K562 (cell line): ENCODE results near the gene RNF31. TPM values are rescaled to one million over a fixed set of nuclear protein-coding genes. Genes with fewer than 3 reads are reported as not detected.

Source experiments
- ATAC-seq: fragments of 200-7000 bp; cut with Tn5 transposase; 3 replicates; pipeline ENCODE4 v1.9.1; 2020; ENCODE audit warnings: moderate library complexity
- BruUV-seq: library from RNA; stranded (reverse); fragments of 400-500 nt; replicated peaks from 2 replicates; lab custom pipeline; 2021; lab: Mats Ljungman, UMichigan
- CTCF ChIA-PET: fragments of 300-600 bp; formaldehyde crosslinking; extraction: SDS; loops from one replicate; lab custom pipeline; 2021; ENCODE audit warnings: low intra/inter-chr PET ratio; lab: Yijun Ruan, JAX
- POLR2A ChIA-PET: fragments of 300-600, 350-650 bp; sonication (Branson Sonifier 250); formaldehyde crosslinking; extraction: SDS; loops from one replicate; lab custom pipeline; 2021; ENCODE audit warnings: antibody characterized with exemption, inconsistent platforms; lab: Yijun Ruan, JAX
- DNase-seq, 4 experiments: peaks; one replicate each; pipeline versions ENCODE4 v3.0.0 to v3.0.0-alpha.2; 2011 to 2018; ENCODE audit warnings: low spot score in 3 of 4, mixed read lengths in 3 of 4; ENCODE audit errors: extremely low read depth in 1 of 4
- FAIRE-seq: peaks from 2 replicates; lab custom pipeline; 2011; peaks lifted over from hg19 to GRCh38; lab: Jason Lieb, UNC
- H2AFZ ChIP-seq: 2 replicates; pipeline ENCODE4 v1.6.0; 2011; ENCODE audit warnings: low read depth, low read length, control low read depth, inconsistent platforms
- H3K27ac ChIP-seq: fragments of 200-600 bp; 3 replicates; pipeline ENCODE4 v1.8.0; 2011; ENCODE audit warnings: low read depth, mild to moderate bottlenecking, control low read depth, inconsistent platforms, low read length, moderate library complexity, mixed read lengths; ENCODE audit errors: extremely low read depth
- H3K27me3 ChIP-seq, 2 experiments: fragments of 300-600 bp in 1 of 2; 2 replicates in 1 of 2; 3 replicates in 1 of 2; pipeline versions ENCODE4 v1.6.0 to v1.8.0; 2011; ENCODE audit warnings: inconsistent platforms in 2 of 2, low read length in 2 of 2, mild to moderate bottlenecking in 1 of 2, mixed read lengths in 1 of 2, moderate library complexity in 1 of 2; ENCODE audit not compliant: control insufficient read depth in 2 of 2, insufficient read depth in 2 of 2
- H3K36me3 ChIP-seq: fragments of 300-600 bp; 3 replicates; pipeline ENCODE4 v1.8.0; 2011; ENCODE audit warnings: mild to moderate bottlenecking, low read length, inconsistent platforms; ENCODE audit not compliant: control insufficient read depth, insufficient read depth
- H3K4me1 ChIP-seq, 2 experiments: fragments of 200-600 bp in 1 of 2; replicated peaks in 1 of 2; 2 replicates in 1 of 2; 3 replicates in 1 of 2; pipeline versions ENCODE4 v1.5.1 to v1.8.0; 2011; ENCODE audit warnings: inconsistent platforms in 2 of 2, low read length in 2 of 2, mild to moderate bottlenecking in 1 of 2, mixed read lengths in 1 of 2, moderate library complexity in 1 of 2; ENCODE audit not compliant: control insufficient read depth in 2 of 2, insufficient read depth in 2 of 2
- H3K4me2 ChIP-seq: 2 replicates; pipeline ENCODE4 v1.6.1; 2011; ENCODE audit warnings: low read length, control low read depth, inconsistent platforms, mixed read lengths; ENCODE audit not compliant: insufficient read depth
- H3K4me3 ChIP-seq: fragments of 200-600 bp; sonication (generic), shearing (Covaris generic); 2 replicates; pipeline ENCODE4 v1.5.1; 2016; ENCODE audit warnings: control low read depth, inconsistent platforms
- H3K79me2 ChIP-seq: fragments of 200-600 bp; 3 replicates; pipeline ENCODE4 v1.8.0; 2011; ENCODE audit warnings: low read length, inconsistent platforms; ENCODE audit not compliant: control insufficient read depth, insufficient read depth
- H3K9ac ChIP-seq, 2 experiments: 2 replicates each; pipeline versions ENCODE4 v1.6.0 to v1.6.1; 2011; ENCODE audit warnings: low read depth in 2 of 2, low read length in 2 of 2, control low read depth in 1 of 2, inconsistent platforms in 1 of 2, mild to moderate bottlenecking in 1 of 2, mixed read lengths in 1 of 2; ENCODE audit not compliant: insufficient read depth in 1 of 2
- H3K9me1 ChIP-seq: one replicate; pipeline ENCODE4 v1.6.0; 2011; ENCODE audit warnings: inconsistent platforms, mild to moderate bottlenecking, low read length, moderate library complexity; ENCODE audit not compliant: control insufficient read depth, insufficient read depth
- H3K9me3 ChIP-seq: replicated peaks from 2 replicates; pipeline ENCODE4 v1.5.1; 2011; ENCODE audit warnings: low read depth, low read length, inconsistent platforms; ENCODE audit not compliant: control insufficient read depth, insufficient read depth
- H4K20me1 ChIP-seq: replicated peaks from 2 replicates; pipeline ENCODE4 v1.6.1; 2011; ENCODE audit warnings: low read length, inconsistent platforms, mixed read lengths; ENCODE audit not compliant: control insufficient read depth, insufficient read depth
- ARID2 ChIP-seq: fragments of 450-650 bp; IDR thresholded peaks from 2 replicates; pipeline ENCODE4 v1.6.1; 2017; ENCODE audit warnings: antibody characterized with exemption, mild to moderate bottlenecking
- ASH1L ChIP-seq: fragments of 450-650 bp; IDR thresholded peaks from 2 replicates; pipeline ENCODE4 v1.6.1; 2018; ENCODE audit warnings: borderline replicate concordance, mild to moderate bottlenecking, low read depth; ENCODE audit not compliant: partially characterized antibody
- CBX8 ChIP-seq: fragments of 200-600 bp; sonication (generic); IDR thresholded peaks from 2 replicates; pipeline ENCODE4 v1.6.1; 2012; ENCODE audit warnings: borderline replicate concordance, mixed run types, low read depth, mild to moderate bottlenecking, moderate library complexity, mixed read lengths, low read length, control low read depth, inconsistent platforms; ENCODE audit not compliant: poor library complexity, severe bottlenecking; ENCODE audit errors: extremely low read depth
- NCOA1 ChIP-seq: fragments of 450-650 bp; IDR thresholded peaks from 2 replicates; pipeline ENCODE4 v1.6.1; 2016; ENCODE audit warnings: low read depth
- ZNF263 ChIP-seq: sonication (generic); formaldehyde crosslinking; IDR thresholded peaks from 2 replicates; pipeline ENCODE4 v1.8.0; 2022; ENCODE audit warnings: mild to moderate bottlenecking, missing genetic modification reagents, borderline replicate concordance
- ZNF695 ChIP-seq: fragments of 450-650 bp; formaldehyde crosslinking; IDR thresholded peaks from 2 replicates; pipeline ENCODE4 v1.4.0; 2020; ENCODE audit warnings: mild to moderate bottlenecking, moderate library complexity
- ZNF717 ChIP-seq: fragments of 250-450 bp; sonication (Bioruptor Pico); IDR thresholded peaks from 2 replicates; pipeline ENCODE4 v1.5.0; 2021
- WGBS: fragments of 100-300 bp; shearing (Covaris generic); methylation state at CpG from one replicate; pipeline ENCODE4 v1.1.6; 2016; ENCODE audit warnings: low coverage, mixed read lengths; ENCODE audit not compliant: insufficient coverage; ENCODE audit errors: missing lambda C conversion rate; 5-methylcytosine and 5-hydroxymethylcytosine counted together
- in situ Hi-C: fragments of 300-500 bp; cut with MboI; formaldehyde crosslinking; loops from 4 replicates; pipeline ENCODE4 v1.15.0; 2018; ENCODE audit warnings: inconsistent platforms, mixed read lengths
- intact Hi-C: fragments of 100-400 bp; cut with micrococcal nuclease; formaldehyde crosslinking; loops from 2 replicates; pipeline ENCODE4 v1.14.2; 2022
- polyA plus RNA-seq, 8 experiments: library from polyadenylated mRNA; depleted of rRNA in 4 of 8; stranded (reverse) in 5 of 8; unstranded in 3 of 8; fragments of >200 nt; fragmentation: Nextera tagmentation in 2 of 8; fragmentation: Illumina TruSeq in 1 of 8; extraction: Ambion mirVana in 2 of 8; extraction: Trizol in 1 of 8; gene quantifications; 2 replicates each; pipeline versions ENCODE4 v1.2.1 to v1.2.3, GENCODE V29; 2011 to 2014; ENCODE audit warnings: inconsistent platforms in 1 of 8, missing spikeins in 1 of 8
- total RNA-seq, 7 experiments: library from RNA; depleted of rRNA in 6 of 7; stranded (reverse); fragments of >200 nt in 6 of 7; fragmentation: Illumina TruSeq in 2 of 7; extraction: Trizol in 2 of 7; gene quantifications; 2 replicates each; pipeline versions ENCODE4 v1.2.1 to v1.2.3, GENCODE V29; 2011 to 2021; ENCODE audit warnings: low replicate concordance in 1 of 7
- TF ChIP-seq, protein P1 (sequence below): IDR thresholded peaks from 2 replicates; pipeline ENCODE4 v1.6.1; 2016; ENCODE audit warnings: missing genetic modification characterization, missing compliant biosample characterization

The RNF31 gene
- total and polyA plus RNA-seq, 9 of the 15 experiments (the other 6 are each of a cell fraction or from before 2014, with no cell fraction given): 3.1 to 47.6 (median 19.1) TPM

DNA sequence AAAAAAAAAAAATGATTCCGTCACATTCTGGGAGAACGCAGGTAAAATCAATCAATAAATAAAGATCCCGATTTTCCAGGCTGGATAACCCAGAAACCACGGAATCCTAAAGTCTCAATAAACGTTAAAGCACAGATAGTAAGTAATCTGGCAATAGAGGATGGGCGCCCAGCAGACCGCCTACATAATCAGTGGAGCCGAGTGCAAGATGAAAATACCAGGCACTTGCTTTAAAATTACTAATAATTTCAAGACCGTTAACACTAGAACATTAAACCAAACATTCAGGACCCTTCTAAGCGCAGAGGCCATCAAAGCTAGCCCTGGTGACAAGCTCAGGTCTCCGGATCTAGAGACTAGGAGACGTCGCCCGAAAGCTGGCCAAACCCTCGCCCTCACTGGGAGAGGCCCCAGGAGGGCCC is 33.9 kb upstream of the RNF31 start:
- H3K27me3 ChIP-seq: no peaks in the 10 kb centered on the region
- intact Hi-C loops: no loop called here
- no peaks in the 10 kb centered on the region for H4K20me1 ChIP-seq
- TF ChIP-seq ASH1L (no peak), ZNF263 (CRISPR knock-in tag) (no peak), ZNF717 (CRISPR knock-in tag) (no peak), NCOA1 (no peak), ARID2 (no peak), CBX8 (no peak), ZNF695 (CRISPR knock-in tag) (no peak)
- TF ChIP-seq, protein P1, sequence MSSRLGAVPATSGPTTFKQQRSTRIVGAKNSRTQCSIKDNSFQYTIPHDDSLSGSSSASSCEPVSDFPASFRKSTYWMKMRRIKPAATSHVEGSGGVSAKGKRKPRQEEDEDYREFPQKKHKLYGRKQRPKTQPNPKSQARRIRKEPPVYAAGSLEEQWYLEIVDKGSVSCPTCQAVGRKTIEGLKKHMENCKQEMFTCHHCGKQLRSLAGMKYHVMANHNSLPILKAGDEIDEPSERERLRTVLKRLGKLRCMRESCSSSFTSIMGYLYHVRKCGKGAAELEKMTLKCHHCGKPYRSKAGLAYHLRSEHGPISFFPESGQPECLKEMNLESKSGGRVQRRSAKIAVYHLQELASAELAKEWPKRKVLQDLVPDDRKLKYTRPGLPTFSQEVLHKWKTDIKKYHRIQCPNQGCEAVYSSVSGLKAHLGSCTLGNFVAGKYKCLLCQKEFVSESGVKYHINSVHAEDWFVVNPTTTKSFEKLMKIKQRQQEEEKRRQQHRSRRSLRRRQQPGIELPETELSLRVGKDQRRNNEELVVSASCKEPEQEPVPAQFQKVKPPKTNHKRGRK: no peak
- TF ChIP-seq, all 486 proteins: peak for 0
- no peaks in the 10 kb centered on the region for H3K9me1 ChIP-seq
- TSS peak; percentile 91 for BruUV-seq
- H3K9ac ChIP-seq: peak overlapping the region; percentile 89 to 97
- CTCF ChIA-PET: no interaction called here
- peak overlapping the region; percentile 51 for H3K4me3 ChIP-seq
- FAIRE-seq (no peak), ATAC-seq (peak; percentile 8), DNase-seq (no peak)
- 8% methylated on average over 14 of the region's 15 CpGs for WGBS
- no peaks in the 10 kb centered on the region for H3K9me3 ChIP-seq
- H3K4me2 ChIP-seq: peak overlapping the region; percentile 94
- peaks cover 22% of the 10 kb centered on the region; the same call in 2 of the 3 replicates for H3K36me3 ChIP-seq
- H3K79me2 ChIP-seq: peaks cover 18% of the 10 kb centered on the region
- peak overlapping the region; percentile 95 for H3K27ac ChIP-seq
- POLR2A ChIA-PET: interaction anchor here (0.7 to 5.0 kb wide), 11 partner anchors 8 to 194 kb away, joined by 3 to 38 read pairs (median 5); partner anchors contain the start of genes CHMP4A, EMC9, PCK2 and PSME1
- peaks cover 10 to 13% of the 10 kb centered on the region in 2 experiments; a peak in 4 of 5 replicates for H3K4me1 ChIP-seq
- H2AFZ ChIP-seq: peak overlapping the region; percentile 87
- in situ Hi-C loops: no loop called here
